IPS DF 4.7 (cell line): ENCODE data around the gene PRSS36.
"Not testable (repeated sequence)": the region's sequence is repeated elsewhere in the genome, so short reads cannot be mapped to it uniquely, and the experiment has no call there.

Experiments
- DNase-seq: peaks from one replicate; pipeline ENCODE4 v3.0.0-alpha.2; 2013; ENCODE audit warnings: low spot score; ENCODE audit errors: extremely low read depth

The PRSS36 gene

GRCh38 chr16:31105677-31106213, 44.1 kb downstream of the PRSS36 start:
- DNase-seq: no peak

- not testable (repeated sequence) for DNase-seq
These were observed 48.8 kb downstream of the PRSS36 start for GRCh38 chr16:31100876-31101641.

GRCh38 chr16:31099860-31100638, 49.8 kb downstream of the PRSS36 start:
- no peak for DNase-seq

GRCh38 chr16:31094424-31095120, 55.3 kb downstream of the PRSS36 start, which contains the start of gene VKORC1:
Gene VKORC1 (minus strand): TSS chr16:31094797. CDS start chr16:31094729, 68 bp downstream.
- no peak for DNase-seq

- no peak for DNase-seq
These were observed 55.8 kb downstream of the PRSS36 start for GRCh38 chr16:31094088-31094423.

GRCh38 chr16:31093132-31093703, 56.6 kb downstream of the PRSS36 start:
- DNase-seq: no peak

- no peak for DNase-seq
These were observed 57.5 kb downstream of the PRSS36 start for GRCh38 chr16:31092330-31092729.

GRCh38 chr16:31090540-31090939, 59.3 kb downstream of the PRSS36 start:
- no peak for DNase-seq

GRCh38 chr16:31089199-31089598, 60.7 kb downstream of the PRSS36 start:
- no peak for DNase-seq
